Measurements from ENCODE around the gene RACK1. TPM values are rescaled to one million over a fixed set of nuclear protein-coding genes. Genes with fewer than 3 reads are reported as not detected.

The RACK1 gene
- total and polyA plus RNA-seq, 2 of the 8 experiments (the other 6 are each of a cell fraction or from before 2014, with no cell fraction given) = 2,589 to 7,971 TPM

DNA sequence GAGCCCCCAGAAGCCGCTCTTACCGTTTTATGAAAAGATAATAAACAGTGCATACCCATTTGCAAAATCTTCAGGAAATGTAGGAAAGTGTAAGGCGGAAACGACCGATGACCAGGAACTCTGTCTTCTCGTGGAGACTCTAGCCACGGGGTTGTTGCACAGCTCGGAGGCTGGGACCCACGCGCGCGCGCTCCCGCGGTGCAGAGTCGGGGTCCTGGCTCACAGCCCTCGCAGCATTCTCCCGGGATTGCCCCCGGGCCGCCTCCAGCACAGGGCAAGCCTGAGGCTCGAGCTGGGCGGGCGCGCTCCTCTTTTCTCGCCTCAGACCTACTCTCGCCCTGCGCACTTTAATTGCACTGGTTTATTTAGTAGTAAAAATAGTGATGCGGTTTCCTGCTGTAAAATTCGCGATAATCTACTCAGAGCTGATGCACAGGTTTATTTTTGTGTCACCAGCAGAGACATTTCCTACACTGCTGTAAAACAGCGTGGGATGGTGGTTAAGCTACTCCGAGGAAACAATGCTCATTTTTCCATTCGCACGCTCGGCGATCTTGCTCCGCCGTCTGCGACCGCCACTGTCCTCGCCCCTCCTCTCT, 54.2 kb downstream of the RACK1 start (continued):
- no peak for TF ChIP-seq JUN (IDR thresholded peaks at IDR 0.05; ENCODE audit: low read depth, low read length)
